Endothelial cell of umbilical vein (primary cell): ENCODE results near the gene CCDC12. TPM values are rescaled to one million over a fixed set of nuclear protein-coding genes. Genes with fewer than 3 reads are reported as not detected.

ENCODE experiments used
- BruUV-seq: library from RNA; stranded (reverse); fragments of 400-500 nt; replicated peaks from 2 replicates; lab custom pipeline; 2021; lab: Mats Ljungman, UMichigan
- CTCF ChIA-PET: fragments of 300-600, 350-600 bp; sonication (Branson Sonifier 250); formaldehyde crosslinking; loops from one replicate; lab custom pipeline; 2021; ENCODE audit warnings: antibody characterized with exemption, inconsistent platforms; lab: Charles Lee
- POLR2A ChIA-PET: fragments of 300-600, 350-600 bp; sonication (Branson Sonifier 250); formaldehyde crosslinking; loops from one replicate; lab custom pipeline; 2021; ENCODE audit warnings: antibody characterized with exemption, inconsistent platforms; lab: Charles Lee
- DNase-seq: peaks from one replicate; pipeline ENCODE4 v3.0.0-alpha.2; 2011; ENCODE audit warnings: low read depth, low spot score
- FAIRE-seq: peaks from 2 replicates; lab custom pipeline; 2011; peaks lifted over from hg19 to GRCh38; lab: Jason Lieb, UNC
- H2AFZ ChIP-seq: 2 replicates; pipeline ENCODE4 v1.6.0; 2012; ENCODE audit warnings: low read depth, low read length, control low read depth, inconsistent platforms
- H3K27ac ChIP-seq: 2 replicates; pipeline ENCODE4 v1.5.1; 2011; ENCODE audit warnings: low read depth, mild to moderate bottlenecking, control low read depth, low read length, moderate library complexity; ENCODE audit not compliant: insufficient read depth
- H3K27me3 ChIP-seq, 2 experiments: 2 replicates each; pipeline versions ENCODE4 v1.6.0 to v1.6.1; 2011; ENCODE audit warnings: low read length in 2 of 2, mixed read lengths in 1 of 2; ENCODE audit not compliant: control insufficient read depth in 2 of 2, insufficient read depth in 2 of 2
- H3K36me3 ChIP-seq, 2 experiments: 2 replicates in 1 of 2; 3 replicates in 1 of 2; pipeline ENCODE4 v1.5.1; 2011; ENCODE audit warnings: low read length in 2 of 2, mild to moderate bottlenecking in 1 of 2, moderate library complexity in 1 of 2; ENCODE audit not compliant: control insufficient read depth in 2 of 2, insufficient read depth in 2 of 2; ENCODE audit errors: extremely low read depth in 1 of 2
- H3K4me1 ChIP-seq: 3 replicates; pipeline ENCODE4 v1.5.1; 2011; ENCODE audit warnings: mild to moderate bottlenecking, low read length; ENCODE audit not compliant: control insufficient read depth, insufficient read depth; ENCODE audit errors: extremely low read depth
- H3K4me2 ChIP-seq: 2 replicates; pipeline ENCODE4 v1.6.1; 2011; ENCODE audit warnings: low read length, control low read depth, mixed read lengths; ENCODE audit not compliant: insufficient read depth
- H3K4me3 ChIP-seq, 3 experiments: fragments of 200-600 bp in 1 of 3; sonication (generic), shearing (Covaris generic) in 1 of 3; replicated peaks in 1 of 3; 2 replicates each; pipeline ENCODE4 v1.5.1; 2011 to 2016; ENCODE audit warnings: control low read depth in 3 of 3, low read length in 3 of 3, mild to moderate bottlenecking in 2 of 3, inconsistent platforms in 1 of 3, low read depth in 1 of 3, moderate library complexity in 1 of 3; ENCODE audit not compliant: insufficient read depth in 1 of 3
- H3K79me2 ChIP-seq: 2 replicates; pipeline ENCODE4 v1.6.0; 2012; ENCODE audit warnings: low read length, inconsistent platforms; ENCODE audit not compliant: control insufficient read depth, insufficient read depth
- H3K9ac ChIP-seq: replicated peaks from 2 replicates; pipeline ENCODE3; 2011; ENCODE audit warnings: low read length, control low read depth; ENCODE audit not compliant: insufficient read depth; ENCODE audit errors: extremely low read depth
- H3K9me1 ChIP-seq: replicated peaks from 3 replicates; pipeline ENCODE4 v1.6.0; 2011; ENCODE audit warnings: mild to moderate bottlenecking, low read length; ENCODE audit not compliant: control insufficient read depth, insufficient read depth; ENCODE audit errors: extremely low read depth
- H3K9me3 ChIP-seq: replicated peaks from 2 replicates; pipeline ENCODE4 v1.5.1; 2012; ENCODE audit warnings: low read length, inconsistent platforms; ENCODE audit not compliant: control insufficient read depth, insufficient read depth
- H4K20me1 ChIP-seq: replicated peaks from 2 replicates; pipeline ENCODE3; 2011; ENCODE audit warnings: mild to moderate bottlenecking, low read length; ENCODE audit not compliant: control insufficient read depth, insufficient read depth; ENCODE audit errors: extremely low read depth
- EZH2 ChIP-seq: IDR thresholded peaks from 2 replicates; pipeline ENCODE4 v1.6.1; 2012; ENCODE audit warnings: borderline replicate concordance, low read depth, mild to moderate bottlenecking, moderate library complexity, low read length, inconsistent platforms; ENCODE audit not compliant: severe bottlenecking
- FOS ChIP-seq: IDR thresholded peaks from 2 replicates; pipeline ENCODE4 v1.6.1; 2011; ENCODE audit warnings: mild to moderate bottlenecking, low read length, moderate library complexity, borderline replicate concordance; ENCODE audit not compliant: insufficient read depth
- GATA2 ChIP-seq: IDR thresholded peaks from 2 replicates; pipeline ENCODE4 v1.7.0; 2011; ENCODE audit warnings: low read depth, mild to moderate bottlenecking, moderate library complexity, mixed read lengths, low read length; ENCODE audit not compliant: insufficient read length, insufficient read depth
- JUN ChIP-seq: IDR thresholded peaks from 2 replicates; pipeline ENCODE4 v1.6.1; 2011; ENCODE audit warnings: borderline replicate concordance, low read depth; ENCODE audit not compliant: insufficient read length, insufficient read depth
- MAX ChIP-seq: IDR thresholded peaks from 2 replicates; pipeline ENCODE4 v1.6.1; 2011; ENCODE audit not compliant: insufficient read depth, insufficient read length
- MYC ChIP-seq: IDR thresholded peaks from one replicate; pipeline ENCODE4 v1.6.1; 2011; ENCODE audit warnings: mild to moderate bottlenecking, low read depth, low read length
- POLR2A ChIP-seq: IDR thresholded peaks from 2 replicates; pipeline ENCODE4 v1.6.1; 2012; ENCODE audit warnings: low read depth, mild to moderate bottlenecking, control low read depth, low read length
- POLR2AphosphoS5 ChIP-seq: IDR thresholded peaks from 2 replicates; pipeline ENCODE4 v1.6.1; 2012; ENCODE audit warnings: low read depth, mild to moderate bottlenecking, control low read depth, low read length, moderate library complexity; ENCODE audit not compliant: insufficient read depth
- dilution Hi-C: fragments of 300-500 bp; cut with MboI; formaldehyde crosslinking; loops from one replicate; pipeline ENCODE4 v1.15.0; 2019; ENCODE audit warnings: low sequenced_read_pairs; ENCODE audit not compliant: extremely low pct_ligation_motif_present
- intact Hi-C: fragments of 100-400 bp; cut with micrococcal nuclease; formaldehyde crosslinking; loops from one replicate; pipeline ENCODE4 v1.10.0; 2022
- polyA plus RNA-seq, 4 experiments: library from polyadenylated mRNA; depleted of rRNA in 3 of 4; stranded (reverse) in 3 of 4; unstranded in 1 of 4; fragments of >200 nt; gene quantifications; 2 replicates each; pipeline versions ENCODE4 v1.2.1 to v1.2.3, GENCODE V29; 2011 to 2012; ENCODE audit warnings: missing spikeins in 1 of 4
- total RNA-seq: library from RNA; stranded (reverse); gene quantifications from 2 replicates; pipeline ENCODE4 v1.2.3, GENCODE V29; 2021
- TF ChIP-seq, protein P1 (sequence below), 2 donors: IDR thresholded peaks; 1 replicate in 1 of 2; 2 replicates in 1 of 2; pipeline ENCODE4 v1.5.1; 2011; ENCODE audit warnings: low read length in 2 of 2, mild to moderate bottlenecking in 2 of 2, moderate library complexity in 2 of 2, control low read depth in 1 of 2, inconsistent platforms in 1 of 2, low read depth in 1 of 2; ENCODE audit not compliant: insufficient read depth in 1 of 2; ENCODE audit errors: extremely low read depth in 1 of 2

Gene CCDC12
- total and polyA plus RNA-seq, 2 donors (not counting 3 experiments of a cell fraction or from before 2014, with no cell fraction given), result 35.1 to 50.5 TPM

DNA sequence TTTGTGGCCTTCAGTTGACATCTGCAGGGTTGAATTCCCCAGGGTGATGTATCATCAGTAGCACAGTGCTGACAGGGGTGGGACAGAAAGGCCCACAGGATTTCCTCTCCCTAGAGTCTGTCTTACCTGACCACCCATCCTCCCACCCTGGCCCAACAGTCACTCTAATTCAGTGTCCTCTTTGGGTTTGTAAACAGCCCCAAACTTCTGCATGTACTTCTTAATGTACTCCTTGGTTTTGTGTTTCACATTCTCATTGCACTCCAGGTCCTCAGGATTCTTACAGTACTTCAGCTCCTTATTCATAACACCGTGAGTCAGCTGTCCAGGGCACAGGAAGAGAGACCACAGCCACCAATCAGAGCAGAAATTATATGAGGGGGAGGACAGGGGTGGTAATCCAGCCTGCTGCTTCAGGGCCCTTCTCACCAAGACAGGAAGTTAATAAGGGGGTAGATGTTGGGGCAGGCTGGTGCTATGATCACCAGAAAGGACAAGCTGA, 40.4 kb upstream of the CCDC12 start:
- no TSS peak for BruUV-seq
- no peaks in the 10 kb centered on the region for H3K9me3 ChIP-seq
- no peaks in the 10 kb centered on the region for H3K9me1 ChIP-seq
- no peak for TF ChIP-seq MAX
- no peak for TF ChIP-seq GATA2
- no peak for TF ChIP-seq FOS
- TF ChIP-seq EZH2, result no peak
- no peak for TF ChIP-seq JUN
- TF ChIP-seq POLR2AphosphoS5, result no peak
- TF ChIP-seq POLR2A, result no peak
- TF ChIP-seq, protein P1, sequence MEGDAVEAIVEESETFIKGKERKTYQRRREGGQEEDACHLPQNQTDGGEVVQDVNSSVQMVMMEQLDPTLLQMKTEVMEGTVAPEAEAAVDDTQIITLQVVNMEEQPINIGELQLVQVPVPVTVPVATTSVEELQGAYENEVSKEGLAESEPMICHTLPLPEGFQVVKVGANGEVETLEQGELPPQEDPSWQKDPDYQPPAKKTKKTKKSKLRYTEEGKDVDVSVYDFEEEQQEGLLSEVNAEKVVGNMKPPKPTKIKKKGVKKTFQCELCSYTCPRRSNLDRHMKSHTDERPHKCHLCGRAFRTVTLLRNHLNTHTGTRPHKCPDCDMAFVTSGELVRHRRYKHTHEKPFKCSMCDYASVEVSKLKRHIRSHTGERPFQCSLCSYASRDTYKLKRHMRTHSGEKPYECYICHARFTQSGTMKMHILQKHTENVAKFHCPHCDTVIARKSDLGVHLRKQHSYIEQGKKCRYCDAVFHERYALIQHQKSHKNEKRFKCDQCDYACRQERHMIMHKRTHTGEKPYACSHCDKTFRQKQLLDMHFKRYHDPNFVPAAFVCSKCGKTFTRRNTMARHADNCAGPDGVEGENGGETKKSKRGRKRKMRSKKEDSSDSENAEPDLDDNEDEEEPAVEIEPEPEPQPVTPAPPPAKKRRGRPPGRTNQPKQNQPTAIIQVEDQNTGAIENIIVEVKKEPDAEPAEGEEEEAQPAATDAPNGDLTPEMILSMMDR (IDR thresholded peaks at IDR 0.05; ENCODE audit: extremely low read depth in 1 of 2, insufficient read depth in 1 of 2, low read depth in 1 of 2, low read length in 2 of 2), result no peak
- no peak for TF ChIP-seq MYC
- H3K4me2 ChIP-seq, result no peak overlapping the region
- FAIRE-seq (peak; percentile 85), DNase-seq (peak; percentile 18)
- no peaks in the 10 kb centered on the region for H4K20me1 ChIP-seq
- peaks cover 11% of the 10 kb centered on the region for H3K4me1 ChIP-seq
- H3K9ac ChIP-seq, result no peak overlapping the region
- H3K27me3 ChIP-seq, result no peaks in the 10 kb centered on the region
- no peaks in the 10 kb centered on the region for H3K79me2 ChIP-seq
- ChIA-PET CTCF (interaction anchor here (1.2 kb wide), 1 partner anchor 17 kb away, joined by 3 read pairs; no protein-coding TSS in a partner anchor), POLR2A (no interaction called here)
- H3K36me3 ChIP-seq, result peaks cover 6 to 19% of the 10 kb centered on the region in 2 experiments
- dilution Hi-C loops, result no loop called here
- intact Hi-C loops, result loop anchor here (10.0 kb wide), 1 partner anchor 358 kb away; no protein-coding TSS in a partner anchor
- H3K27ac ChIP-seq, result peak overlapping the region; percentile 6
- H3K4me3 ChIP-seq, result no peak overlapping the region
- H2AFZ ChIP-seq, result no peak overlapping the region
